ENCODE results near the gene FRMD4A.

DNA sequence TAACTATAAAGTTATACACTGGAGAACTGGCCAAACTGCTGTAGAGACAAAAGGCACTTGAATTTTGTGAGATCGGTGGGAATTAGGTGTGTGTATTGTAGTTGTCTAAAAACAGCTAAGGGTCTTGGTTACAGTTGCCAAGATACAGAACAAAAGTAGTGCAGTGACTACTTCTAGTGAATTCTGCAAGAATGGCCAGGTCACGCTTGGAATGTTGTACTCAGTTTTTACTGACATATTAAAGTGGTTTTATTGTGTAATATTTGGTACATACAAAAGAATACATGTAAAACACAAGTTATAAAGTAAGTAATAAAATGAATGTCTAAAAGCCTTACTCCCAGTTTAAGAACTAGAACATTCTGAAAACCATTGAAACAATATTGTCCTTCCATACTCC is 701.6 kb downstream of the FRMD4A start:
- TF ChIP-seq, protein P1, sequence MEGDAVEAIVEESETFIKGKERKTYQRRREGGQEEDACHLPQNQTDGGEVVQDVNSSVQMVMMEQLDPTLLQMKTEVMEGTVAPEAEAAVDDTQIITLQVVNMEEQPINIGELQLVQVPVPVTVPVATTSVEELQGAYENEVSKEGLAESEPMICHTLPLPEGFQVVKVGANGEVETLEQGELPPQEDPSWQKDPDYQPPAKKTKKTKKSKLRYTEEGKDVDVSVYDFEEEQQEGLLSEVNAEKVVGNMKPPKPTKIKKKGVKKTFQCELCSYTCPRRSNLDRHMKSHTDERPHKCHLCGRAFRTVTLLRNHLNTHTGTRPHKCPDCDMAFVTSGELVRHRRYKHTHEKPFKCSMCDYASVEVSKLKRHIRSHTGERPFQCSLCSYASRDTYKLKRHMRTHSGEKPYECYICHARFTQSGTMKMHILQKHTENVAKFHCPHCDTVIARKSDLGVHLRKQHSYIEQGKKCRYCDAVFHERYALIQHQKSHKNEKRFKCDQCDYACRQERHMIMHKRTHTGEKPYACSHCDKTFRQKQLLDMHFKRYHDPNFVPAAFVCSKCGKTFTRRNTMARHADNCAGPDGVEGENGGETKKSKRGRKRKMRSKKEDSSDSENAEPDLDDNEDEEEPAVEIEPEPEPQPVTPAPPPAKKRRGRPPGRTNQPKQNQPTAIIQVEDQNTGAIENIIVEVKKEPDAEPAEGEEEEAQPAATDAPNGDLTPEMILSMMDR (IDR thresholded peaks at IDR 0.05), result no peak
- TF ChIP-seq EZH2 (IDR thresholded peaks at IDR 0.05), result no peak

All from neural progenitor cell (in vitro differentiated cells).